Body of pancreas (tissue), 4 donors: ENCODE measurements around the gene NFATC2. TPM values are rescaled to one million over a fixed set of nuclear protein-coding genes. Genes with fewer than 3 reads are reported as not detected.
A peak's percentile ranks its signal among the peaks of the same experiment; 100 is the strongest.

Experiments
- ATAC-seq: fragments of 150-250 bp; one replicate; pipeline ENCODE4 v1.9.1; 2016
- DNase-seq, 4 donors: peaks; one replicate each; pipeline ENCODE4 v3.0.0-alpha.2; 2019
- H3K27ac ChIP-seq, 4 donors: fragments of 200-600 bp; sonication (generic); 1 replicate in 3 of 4; 2 replicates in 1 of 4; pipeline versions ENCODE4 v1.5.1 to v1.6.1; 2016 to 2019; ENCODE audit warnings: mild to moderate bottlenecking in 1 of 4, mixed read lengths in 1 of 4, moderate library complexity in 1 of 4
- H3K27me3 ChIP-seq, 2 donors: fragments of 200-600 bp; sonication (generic); one replicate each; pipeline ENCODE4 v1.6.0; 2016; ENCODE audit warnings: mild to moderate bottlenecking in 1 of 2
- H3K36me3 ChIP-seq, 2 donors: fragments of 200-600 bp; sonication (generic); replicated peaks in 1 of 2; 2 replicates each; pipeline ENCODE4 v1.5.1; 2016; ENCODE audit warnings: low read depth in 2 of 2; ENCODE audit not compliant: insufficient read depth in 1 of 2
- H3K4me1 ChIP-seq: fragments of 200-600 bp; sonication (generic); one replicate; pipeline ENCODE4 v1.6.0; 2016
- H3K4me3 ChIP-seq, 2 donors: fragments of 200-600 bp; sonication (generic); 1 replicate in 1 of 2; 2 replicates in 1 of 2; pipeline ENCODE4 v1.5.1; 2016 to 2019
- H3K9me3 ChIP-seq, 3 donors: fragments of 200-600 bp; sonication (generic); 1 replicate in 2 of 3; 2 replicates in 1 of 3; pipeline ENCODE4 v1.5.1; 2016
- POLR2A ChIP-seq, 3 donors: fragments of 450-650 bp; IDR thresholded peaks; one replicate each; pipeline ENCODE4 v1.6.1; 2016; ENCODE audit warnings: antibody characterized with exemption in 3 of 3, mild to moderate bottlenecking in 2 of 3
- WGBS, 2 donors: methylation state at CpG; one replicate each; pipeline ENCODE4 v1.1.5; 2017; 5-methylcytosine and 5-hydroxymethylcytosine counted together
- intact Hi-C: fragments of 100-400 bp; cut with DNase I; formaldehyde crosslinking; loops from one replicate; pipeline ENCODE4 v1.15.1; 2023
- total RNA-seq, 2 donors: library from RNA; depleted of rRNA; stranded (reverse); fragments of >200 nt; gene quantifications; one replicate each; pipeline ENCODE4 v1.1.0, GENCODE V29; 2016
- TF ChIP-seq, protein P1 (sequence below), 7 experiments: fragments of 450-650 bp in 4 of 7; fragments of 200-600 bp in 3 of 7; sonication (generic) in 3 of 7; IDR thresholded peaks; one replicate each; pipeline ENCODE4 v1.5.1; 2016 to 2019; ENCODE audit warnings: antibody characterized with exemption in 7 of 7

The NFATC2 gene
- total RNA-seq, 2 donors from 2014 or later, result 4.9 to 7.6 TPM

DNA sequence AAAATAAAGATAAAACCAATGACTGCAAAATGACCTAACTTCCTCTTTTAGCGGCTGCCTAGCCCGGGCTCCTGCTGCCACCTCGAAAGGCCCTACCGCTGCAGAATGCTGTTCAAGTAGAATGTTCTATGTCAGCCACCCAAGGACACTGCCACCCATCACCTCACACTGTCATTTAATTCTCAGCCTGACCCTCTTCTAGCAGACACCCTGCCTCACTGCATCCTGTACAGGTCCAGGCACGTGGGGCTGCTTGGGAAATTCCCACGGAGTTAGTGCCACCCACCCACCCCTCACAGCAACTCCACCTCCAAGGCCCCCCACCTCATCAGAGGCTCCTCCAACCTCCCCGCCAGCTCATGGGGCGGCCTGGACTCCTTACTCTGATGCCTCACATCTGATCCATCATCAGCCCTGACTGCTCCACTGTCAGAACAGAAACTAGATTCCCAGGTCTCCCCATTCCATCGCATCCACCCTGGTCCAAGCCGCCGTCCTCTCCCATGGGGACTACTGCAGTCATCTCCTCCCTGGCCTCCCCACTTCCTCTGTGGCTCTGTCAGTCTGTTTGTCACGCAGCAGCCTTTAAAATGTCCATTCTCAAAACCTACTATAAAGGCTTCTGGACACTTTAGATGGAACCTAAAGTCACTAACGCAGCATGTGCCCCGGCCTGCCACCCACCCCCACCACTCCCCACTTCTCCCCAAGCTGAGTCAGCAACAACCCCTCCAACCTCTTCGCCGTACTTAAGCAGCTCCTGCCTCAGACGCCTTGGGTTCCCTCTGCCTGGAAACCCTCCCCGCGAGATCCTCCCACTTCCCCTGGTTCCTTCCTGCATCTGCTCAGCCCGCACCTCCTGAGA is 17.0 kb downstream of the NFATC2 start:
- Histone ChIP-seq H3K9me3 (no peaks in the 10 kb centered on the region), H3K27ac (no peak overlapping the region), H3K4me1 (peaks cover 10% of the 10 kb centered on the region), H3K36me3 (peaks cover 0 to 2% of the 10 kb centered on the region in 2 donors), H3K4me3 (no peak overlapping the region), H3K27me3 (no peaks in the 10 kb centered on the region)
- intact Hi-C loops, result no loop called here
- no peak for TF ChIP-seq POLR2A (IDR thresholded peaks at IDR 0.05)
- TF ChIP-seq, protein P1, sequence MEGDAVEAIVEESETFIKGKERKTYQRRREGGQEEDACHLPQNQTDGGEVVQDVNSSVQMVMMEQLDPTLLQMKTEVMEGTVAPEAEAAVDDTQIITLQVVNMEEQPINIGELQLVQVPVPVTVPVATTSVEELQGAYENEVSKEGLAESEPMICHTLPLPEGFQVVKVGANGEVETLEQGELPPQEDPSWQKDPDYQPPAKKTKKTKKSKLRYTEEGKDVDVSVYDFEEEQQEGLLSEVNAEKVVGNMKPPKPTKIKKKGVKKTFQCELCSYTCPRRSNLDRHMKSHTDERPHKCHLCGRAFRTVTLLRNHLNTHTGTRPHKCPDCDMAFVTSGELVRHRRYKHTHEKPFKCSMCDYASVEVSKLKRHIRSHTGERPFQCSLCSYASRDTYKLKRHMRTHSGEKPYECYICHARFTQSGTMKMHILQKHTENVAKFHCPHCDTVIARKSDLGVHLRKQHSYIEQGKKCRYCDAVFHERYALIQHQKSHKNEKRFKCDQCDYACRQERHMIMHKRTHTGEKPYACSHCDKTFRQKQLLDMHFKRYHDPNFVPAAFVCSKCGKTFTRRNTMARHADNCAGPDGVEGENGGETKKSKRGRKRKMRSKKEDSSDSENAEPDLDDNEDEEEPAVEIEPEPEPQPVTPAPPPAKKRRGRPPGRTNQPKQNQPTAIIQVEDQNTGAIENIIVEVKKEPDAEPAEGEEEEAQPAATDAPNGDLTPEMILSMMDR (IDR thresholded peaks at IDR 0.05), result no peak
- DNase-seq, result peak in 1 of 4 donors; percentile 41
- WGBS, 2 donors, result 63 to 82% methylated on average over 20 of the region's 20 CpGs
- ATAC-seq, result no peak

DNA sequence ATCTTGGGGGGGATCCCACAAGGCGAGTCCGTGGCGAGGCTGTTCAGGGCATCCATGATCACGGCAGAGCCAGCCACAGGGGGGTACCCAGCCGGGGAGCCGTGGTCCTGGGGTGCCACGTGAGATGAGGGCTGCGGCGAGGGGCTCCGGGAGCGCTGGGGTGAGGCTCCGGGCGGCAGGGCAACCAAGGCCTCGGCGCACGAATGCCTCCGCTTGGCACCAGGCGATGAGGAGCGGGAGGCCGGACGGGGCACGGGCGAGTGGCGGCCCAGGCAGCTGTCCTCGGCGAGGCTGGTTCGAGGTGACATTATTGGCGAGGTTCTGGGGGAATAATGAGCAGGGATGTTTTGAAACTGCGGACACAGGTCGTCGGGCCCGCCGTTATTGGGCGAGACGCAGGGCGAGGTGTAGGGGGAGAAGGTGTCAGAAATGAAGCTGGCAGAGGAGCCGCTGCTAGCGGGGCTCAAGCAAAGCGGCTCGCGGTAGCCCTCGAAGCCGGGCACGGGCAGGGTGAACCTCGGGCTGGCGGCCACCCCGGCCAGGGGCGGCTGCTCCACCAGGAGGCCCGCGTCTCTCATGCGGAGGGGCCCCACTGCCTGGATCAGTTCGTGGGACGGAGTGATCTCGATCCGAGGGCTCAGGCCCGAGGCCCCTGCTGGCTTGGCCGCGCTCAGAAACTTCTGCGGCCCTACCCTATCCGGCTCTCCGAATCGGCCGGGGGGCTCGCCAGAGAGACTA is 19.1 kb downstream of the NFATC2 start:
- whole genome bisulfite sequencing, 2 donors, result 96 to 98% methylated on average over 40 to 50 of the region's 64 CpGs
- no peak overlapping the region for H3K27ac ChIP-seq
- peaks cover 0 to 2% of the 10 kb centered on the region in 2 donors for H3K36me3 ChIP-seq
- H3K9me3 ChIP-seq, result no peaks in the 10 kb centered on the region
- no peaks in the 10 kb centered on the region for H3K27me3 ChIP-seq
- intact Hi-C loops, result no loop called here
- no peaks in the 10 kb centered on the region for H3K4me1 ChIP-seq
- TF ChIP-seq POLR2A (IDR thresholded peaks at IDR 0.05), result no peak
- TF ChIP-seq, protein P1 (IDR thresholded peaks at IDR 0.05), result no peak
- no peak overlapping the region for H3K4me3 ChIP-seq
- ATAC-seq (no peak), DNase-seq (no peak)

DNA sequence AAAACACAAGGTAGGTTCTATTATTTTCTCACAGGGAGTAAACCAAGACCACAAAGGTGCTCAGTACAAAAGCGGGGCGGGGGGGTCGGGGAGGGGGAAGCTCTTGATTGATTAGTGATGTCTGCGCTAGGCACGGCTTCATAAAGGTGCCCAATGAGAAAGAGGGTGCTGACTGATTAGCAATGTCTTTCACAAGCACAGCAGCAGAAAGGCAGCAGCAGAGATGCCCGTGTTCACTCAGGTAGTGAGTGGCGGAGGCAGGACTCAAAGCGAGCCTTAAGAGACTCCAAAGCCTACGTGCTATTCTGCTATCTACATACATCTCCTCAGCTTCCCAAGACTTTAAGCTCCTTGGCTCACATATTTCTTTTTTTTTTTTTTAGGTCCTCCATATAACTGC is 20.3 kb downstream of the NFATC2 start:
- no peak for TF ChIP-seq POLR2A (IDR thresholded peaks at IDR 0.05)
- TF ChIP-seq, protein P1 (IDR thresholded peaks at IDR 0.05), result no peak
- no peak overlapping the region for H3K27ac ChIP-seq
- intact Hi-C loops, result no loop called here
- H3K36me3 ChIP-seq, result peaks cover 0 to 2% of the 10 kb centered on the region in 2 donors
- no peaks in the 10 kb centered on the region for H3K4me1 ChIP-seq
- no peak overlapping the region for H3K4me3 ChIP-seq
- ATAC-seq (no peak), DNase-seq (no peak)
- WGBS, 2 donors, result 95 to 97% methylated on average over 9 of the region's 9 CpGs
- no peaks in the 10 kb centered on the region for H3K27me3 ChIP-seq
- H3K9me3 ChIP-seq, result no peaks in the 10 kb centered on the region

DNA sequence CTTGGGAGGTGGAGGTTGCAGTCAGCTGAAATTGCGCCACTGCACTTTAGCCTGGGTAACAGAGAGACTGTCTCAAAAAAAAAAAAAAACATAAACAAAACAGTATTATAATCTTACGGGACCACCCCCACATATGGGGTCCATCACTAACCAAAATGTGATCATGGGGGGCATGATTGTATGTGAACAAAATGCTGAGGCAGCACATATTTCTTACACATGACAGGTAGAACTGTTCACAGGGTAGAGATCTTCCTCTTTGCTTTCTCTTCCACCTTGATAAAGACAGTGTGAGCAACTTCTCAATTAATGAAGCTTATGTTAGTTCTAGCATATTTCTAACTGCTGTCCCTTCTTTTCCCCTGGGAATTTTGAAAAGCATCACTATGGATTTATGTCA is 24.7 kb downstream of the NFATC2 start:
- H3K27me3 ChIP-seq, result no peaks in the 10 kb centered on the region
- peaks cover 0 to 4% of the 10 kb centered on the region in 2 donors for H3K36me3 ChIP-seq
- no peak overlapping the region for H3K4me3 ChIP-seq
- H3K9me3 ChIP-seq, result no peaks in the 10 kb centered on the region
- no peak overlapping the region for H3K27ac ChIP-seq
- 90 to 100% methylated on average over 2 of the region's 2 CpGs for WGBS, 2 donors
- intact Hi-C loops, result no loop called here
- TF ChIP-seq, protein P1 (IDR thresholded peaks at IDR 0.05), result no peak
- no peak for TF ChIP-seq POLR2A (IDR thresholded peaks at IDR 0.05)
- no peaks in the 10 kb centered on the region for H3K4me1 ChIP-seq
- ATAC-seq, result no peak
- DNase-seq, result no peak
